SU-DHL-6 (cell line): ENCODE measurements around the gene DDX52.

Experiments used
- H2AFZ ChIP-seq: fragments of 200-600 bp; sonication (generic); 2 replicates; pipeline ENCODE4 v1.6.1; 2014; ENCODE audit warnings: low read depth, mild to moderate bottlenecking, moderate library complexity, mixed read lengths, antibody characterized with exemption, low read length; ENCODE audit not compliant: severe bottlenecking
- H3F3A ChIP-seq: fragments of 200-600 bp; shearing (Covaris generic); 2 replicates; pipeline ENCODE4 v1.6.0; 2016; ENCODE audit warnings: antibody characterized with exemption, mild to moderate bottlenecking; ENCODE audit not compliant: insufficient read depth
- H3K27ac ChIP-seq: fragments of 200-600 bp; sonication (generic); 2 replicates; pipeline ENCODE4 v1.5.1; 2016; ENCODE audit warnings: low read depth, mild to moderate bottlenecking, low read length, moderate library complexity, mixed read lengths
- H3K27me3 ChIP-seq: fragments of 200-600 bp; sonication (generic), shearing (Covaris generic); 2 replicates; pipeline ENCODE4 v1.6.0; 2014; ENCODE audit warnings: mild to moderate bottlenecking, low read length
- H3K36me3 ChIP-seq: fragments of 200-600 bp; sonication (generic); 2 replicates; pipeline ENCODE4 v1.6.1; 2014; ENCODE audit warnings: mild to moderate bottlenecking, low read length, mixed read lengths
- H3K4me2 ChIP-seq: fragments of 300-600, 200-600 bp; shearing (Covaris generic), sonication (generic); 2 replicates; pipeline ENCODE4 v1.6.0; 2014; ENCODE audit warnings: low read length, low read depth, mild to moderate bottlenecking; ENCODE audit not compliant: poor library complexity, severe bottlenecking
- H3K4me3 ChIP-seq: fragments of 200-600 bp; sonication (generic); 2 replicates; pipeline ENCODE4 v1.5.1; 2014; ENCODE audit warnings: antibody characterized with exemption, low read length, mild to moderate bottlenecking, mixed read lengths; ENCODE audit not compliant: insufficient read depth, poor library complexity, severe bottlenecking
- H3K79me2 ChIP-seq: fragments of 200-600 bp; sonication (generic); 2 replicates; pipeline ENCODE4 v1.6.1; 2014; ENCODE audit warnings: mild to moderate bottlenecking, low read length, moderate library complexity; ENCODE audit not compliant: insufficient read depth
- H3K9ac ChIP-seq: fragments of 200-600 bp; sonication (generic); 2 replicates; pipeline ENCODE4 v1.7.0; 2014; ENCODE audit warnings: mild to moderate bottlenecking, low read length
- H3K9me2 ChIP-seq: fragments of 200-600 bp; sonication (generic); replicated peaks from 2 replicates; pipeline ENCODE4 v1.6.1; 2014; ENCODE audit warnings: low read length; ENCODE audit not compliant: insufficient read depth
- H3K9me3 ChIP-seq: fragments of 200-600 bp; sonication (generic); 2 replicates; pipeline ENCODE4 v1.6.1; 2014; ENCODE audit warnings: low read length, mixed read lengths; ENCODE audit not compliant: insufficient read depth
- H4K20me1 ChIP-seq: fragments of 200-600 bp; sonication (generic); 2 replicates; pipeline ENCODE4 v1.6.1; 2014; ENCODE audit warnings: low read depth, mild to moderate bottlenecking, antibody characterized with exemption, low read length, moderate library complexity, mixed read lengths
- CTCF ChIP-seq: fragments of 200-600 bp; sonication (generic); IDR thresholded peaks from one replicate; pipeline ENCODE4 v1.5.1; 2017; ENCODE audit warnings: antibody characterized with exemption, mild to moderate bottlenecking, low read length, moderate library complexity; ENCODE audit not compliant: insufficient read depth, poor library complexity, severe bottlenecking
- EZH2phosphoT487 ChIP-seq: fragments of 200-600 bp; sonication (generic), shearing (Covaris generic); conservative IDR thresholded peaks from 2 replicates; pipeline ENCODE4 v1.6.1; 2018; ENCODE audit warnings: mild to moderate bottlenecking, antibody characterized with exemption, low read length, moderate library complexity, mixed read lengths

DDX52 gene

GRCh38 chr17:37598145-37598544, 45.1 kb downstream of the DDX52 start:
- Histone ChIP-seq H3K9me3 (no peaks in the 10 kb centered on the region), H3K27me3 (no peaks in the 10 kb centered on the region), H3F3A (peaks cover 5% of the 10 kb centered on the region; the same call in 1 of the 2 replicates), H3K79me2 (peaks cover 42% of the 10 kb centered on the region), H4K20me1 (peaks cover 3% of the 10 kb centered on the region; the same call in 1 of the 2 replicates), H2AFZ (no peak overlapping the region), H3K9me2 (no peaks in the 10 kb centered on the region), H3K4me3 (no peak overlapping the region), H3K9ac (no peak overlapping the region), H3K4me2 (no peak overlapping the region), H3K27ac (no peak overlapping the region), H3K36me3 (peaks cover 30% of the 10 kb centered on the region)
- TF ChIP-seq CTCF = no peak
- TF ChIP-seq EZH2phosphoT487 = no peak

- Histone ChIP-seq H3K27ac (no peak overlapping the region), H3K27me3 (no peaks in the 10 kb centered on the region), H3K79me2 (peaks cover 69% of the 10 kb centered on the region), H3K4me2 (no peak overlapping the region), H3K36me3 (peaks cover 33% of the 10 kb centered on the region), H3K9me3 (no peaks in the 10 kb centered on the region), H2AFZ (no peak overlapping the region), H4K20me1 (peaks cover 24% of the 10 kb centered on the region), H3F3A (peaks cover 18% of the 10 kb centered on the region; the same call in 1 of the 2 replicates), H3K9me2 (no peaks in the 10 kb centered on the region), H3K9ac (no peak overlapping the region), H3K4me3 (no peak overlapping the region)
- TF ChIP-seq CTCF = no peak
- no peak for TF ChIP-seq EZH2phosphoT487
These were observed 51.0 kb downstream of the DDX52 start for GRCh38 chr17:37592291-37592690.

- H3F3A ChIP-seq = peaks cover 3% of the 10 kb centered on the region; the same call in 1 of the 2 replicates
- peaks cover 35% of the 10 kb centered on the region for H3K79me2 ChIP-seq
- TF ChIP-seq EZH2phosphoT487 (no peak), CTCF (no peak)
- H3K9me2 ChIP-seq = no peaks in the 10 kb centered on the region
- no peaks in the 10 kb centered on the region for H3K27me3 ChIP-seq
- no peak overlapping the region for H3K4me2 ChIP-seq
- peaks cover 5% of the 10 kb centered on the region; the same call in 1 of the 2 replicates for H4K20me1 ChIP-seq
- peaks cover 46% of the 10 kb centered on the region; the same call in 1 of the 2 replicates for H3K36me3 ChIP-seq
- no peaks in the 10 kb centered on the region for H3K9me3 ChIP-seq
- H3K27ac ChIP-seq = no peak overlapping the region
- H3K9ac ChIP-seq = no peak overlapping the region
- no peak overlapping the region for H2AFZ ChIP-seq
- H3K4me3 ChIP-seq = no peak overlapping the region
These were observed 58.2 kb downstream of the DDX52 start for GRCh38 chr17:37585066-37585465.
